GM23248 (cell line): Measurements from ENCODE around the gene TSHZ2. TPM values are rescaled to one million over a fixed set of nuclear protein-coding genes. Genes with fewer than 3 reads are reported as not detected.

Experiments used
- DNase-seq: peaks from one replicate; pipeline ENCODE4 v3.0.0-alpha.2; 2015
- H2AFZ ChIP-seq: fragments of 200-600 bp; sonication (generic); 2 replicates; pipeline ENCODE4 v1.6.1; 2016; ENCODE audit warnings: antibody characterized with exemption
- H3F3A ChIP-seq: fragments of 200-600 bp; sonication (generic); 2 replicates; pipeline ENCODE4 v1.6.1; 2016; ENCODE audit warnings: mild to moderate bottlenecking, antibody characterized with exemption, mixed run types; ENCODE audit not compliant: insufficient read depth
- H3K27ac ChIP-seq: fragments of 200-600 bp; sonication (generic); 2 replicates; pipeline ENCODE4 v1.5.1; 2016; ENCODE audit warnings: mild to moderate bottlenecking
- H3K27me3 ChIP-seq: fragments of 200-600 bp; sonication (generic); replicated peaks from 2 replicates; pipeline ENCODE4 v1.6.1; 2016; ENCODE audit warnings: mild to moderate bottlenecking; ENCODE audit not compliant: insufficient read depth
- H3K36me3 ChIP-seq: fragments of 200-600 bp; sonication (generic); 2 replicates; pipeline ENCODE4 v1.6.1; 2016; ENCODE audit warnings: low read depth, mild to moderate bottlenecking
- H3K4me1 ChIP-seq: fragments of 200-600 bp; sonication (generic); 2 replicates; pipeline ENCODE4 v1.6.1; 2016; ENCODE audit warnings: mild to moderate bottlenecking; ENCODE audit not compliant: insufficient read depth
- H3K4me2 ChIP-seq: fragments of 200-600 bp; sonication (generic); one replicate; pipeline ENCODE4 v1.6.1; 2016; ENCODE audit warnings: mild to moderate bottlenecking; ENCODE audit not compliant: unreplicated experiment
- H3K4me3 ChIP-seq: fragments of 200-600 bp; sonication (generic); 2 replicates; pipeline ENCODE4 v1.5.1; 2016; ENCODE audit warnings: mild to moderate bottlenecking
- H3K79me2 ChIP-seq: fragments of 200-600 bp; sonication (generic); 2 replicates; pipeline ENCODE4 v1.6.1; 2016; ENCODE audit warnings: mild to moderate bottlenecking; ENCODE audit not compliant: insufficient read depth
- H3K9ac ChIP-seq: fragments of 200-600 bp; sonication (generic); 2 replicates; pipeline ENCODE4 v1.6.1; 2016; ENCODE audit warnings: mild to moderate bottlenecking
- H3K9me2 ChIP-seq: fragments of 200-600 bp; sonication (generic); 2 replicates; pipeline ENCODE4 v1.6.1; 2016; ENCODE audit warnings: mixed run types, mild to moderate bottlenecking, moderate library complexity; ENCODE audit not compliant: insufficient read depth
- H3K9me3 ChIP-seq: fragments of 200-600 bp; sonication (generic); one replicate; pipeline ENCODE4 v1.6.1; 2017; ENCODE audit warnings: low read depth
- H4K20me1 ChIP-seq: fragments of 200-600 bp; sonication (generic); 2 replicates; pipeline ENCODE4 v1.6.0; 2016; ENCODE audit not compliant: insufficient read depth
- EZH2 ChIP-seq: fragments of 200-600 bp; sonication (generic); IDR thresholded peaks from 2 replicates; pipeline ENCODE4 v1.6.1; 2018; ENCODE audit warnings: antibody characterized with exemption, mild to moderate bottlenecking; ENCODE audit not compliant: insufficient read depth, poor library complexity, severe bottlenecking
- EZH2phosphoT487 ChIP-seq: fragments of 200-600 bp; sonication (generic); IDR thresholded peaks from 2 replicates; pipeline ENCODE4 v1.6.1; 2018; ENCODE audit warnings: antibody characterized with exemption, moderate library complexity, mild to moderate bottlenecking, low read depth; ENCODE audit not compliant: insufficient read depth
- WGBS, 2 experiments: methylation state at CpG; one replicate each; pipeline ENCODE4 v1.1.6; 2015 to 2017; ENCODE audit warnings: low lambda C conversion rate in 2 of 2, low coverage in 1 of 2; ENCODE audit errors: missing lambda C conversion rate in 2 of 2; 5-methylcytosine and 5-hydroxymethylcytosine counted together
- in situ Hi-C: fragments of 300-500 bp; cut with MboI; formaldehyde crosslinking; loops from 2 replicates; pipeline ENCODE4 v1.15.0; 2020
- polyA plus RNA-seq: library from polyadenylated mRNA; unstranded; fragments of >200 nt; fragmentation: Nextera tagmentation; extraction: Ambion mirVana; gene quantifications from 2 replicates; pipeline ENCODE4 v1.2.1, GENCODE V29; 2016
- total RNA-seq: library from RNA; depleted of rRNA; stranded (reverse); fragments of >200 nt; shearing (Covaris generic); gene quantifications from 2 replicates; pipeline ENCODE4 v1.2.3, GENCODE V29; 2014

Gene TSHZ2
- total and polyA plus RNA-seq, 2 experiments from 2014 or later, result 4.5 to 13.4 TPM

DNA sequence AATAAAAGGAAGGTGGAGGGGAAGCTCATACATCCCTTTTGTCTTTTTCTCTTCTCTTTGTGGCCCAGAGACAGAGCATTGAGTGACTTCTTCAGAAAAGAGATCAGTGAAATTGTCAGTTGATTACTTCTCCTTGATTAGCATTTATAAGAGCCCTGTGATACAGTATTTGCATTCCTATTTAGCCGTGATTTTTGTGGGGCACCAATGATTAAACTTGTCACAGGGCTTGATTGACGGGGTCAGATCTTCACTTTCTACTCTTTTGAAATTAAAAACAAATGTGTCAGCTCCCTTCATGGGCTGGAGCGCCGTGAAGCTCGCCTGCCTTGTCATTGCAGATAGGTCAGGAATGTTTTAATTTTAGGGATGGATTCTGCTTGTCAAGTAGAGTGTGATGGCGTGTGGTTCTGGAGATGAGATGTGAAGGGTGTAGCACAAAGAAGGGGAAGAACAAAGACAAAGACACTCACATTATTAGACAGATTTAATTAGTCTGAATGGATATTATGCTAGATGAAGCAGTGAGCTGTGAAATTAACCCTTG, 454.7 kb downstream of the TSHZ2 start:
- Histone ChIP-seq H3F3A (no peaks in the 10 kb centered on the region), H3K4me3 (no peak overlapping the region), H3K36me3 (no peaks in the 10 kb centered on the region), H3K4me2 (no peak overlapping the region), H3K9ac (no peak overlapping the region), H3K9me3 (no peaks in the 10 kb centered on the region), H2AFZ (no peak overlapping the region), H3K79me2 (no peaks in the 10 kb centered on the region), H4K20me1 (no peaks in the 10 kb centered on the region), H3K4me1 (no peaks in the 10 kb centered on the region), H3K27ac (no peak overlapping the region), H3K9me2 (no peaks in the 10 kb centered on the region), H3K27me3 (no peaks in the 10 kb centered on the region)
- in situ Hi-C loops, result no loop called here
- WGBS, 2 experiments, result 70 to 75% methylated on average over 6 of the region's 6 CpGs
- no peak for DNase-seq
- TF ChIP-seq EZH2, result no peak
- TF ChIP-seq EZH2phosphoT487, result no peak

DNA sequence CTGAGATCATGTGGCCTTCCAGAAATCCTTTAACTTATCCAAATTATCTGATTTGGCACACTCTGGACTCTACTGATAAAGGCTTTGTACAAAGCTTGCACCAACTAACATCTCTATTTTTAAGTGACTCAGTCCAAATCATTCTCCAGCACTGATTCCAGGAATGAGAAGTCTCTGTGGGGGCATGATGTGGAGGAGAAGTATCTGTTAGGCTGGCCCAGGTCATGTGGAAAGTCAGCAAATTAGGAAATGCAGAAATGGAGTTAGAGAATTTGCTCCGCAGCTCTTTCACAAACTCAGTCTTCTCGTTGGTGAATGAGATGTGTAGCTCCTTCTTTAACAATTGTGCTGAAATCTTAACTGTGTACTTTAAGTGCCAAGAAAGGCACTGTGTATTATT, 455.8 kb downstream of the TSHZ2 start:
- Histone ChIP-seq H3K9me3 (no peaks in the 10 kb centered on the region), H3K9me2 (no peaks in the 10 kb centered on the region), H2AFZ (no peak overlapping the region), H3F3A (no peaks in the 10 kb centered on the region), H3K9ac (no peak overlapping the region), H4K20me1 (no peaks in the 10 kb centered on the region), H3K36me3 (0 out of 2 replicates have a peak, but pooled peaks cover 4% of the 10 kb centered on the region), H3K79me2 (no peaks in the 10 kb centered on the region), H3K4me3 (no peak overlapping the region), H3K4me2 (no peak overlapping the region), H3K27ac (no peak overlapping the region), H3K4me1 (no peaks in the 10 kb centered on the region), H3K27me3 (no peaks in the 10 kb centered on the region)
- TF ChIP-seq EZH2, result no peak
- no peak for TF ChIP-seq EZH2phosphoT487
- DNase-seq, result no peak
- WGBS, 2 experiments, result 90 to 92% methylated on average over 2 of the region's 2 CpGs
- in situ Hi-C loops, result no loop called here

DNA sequence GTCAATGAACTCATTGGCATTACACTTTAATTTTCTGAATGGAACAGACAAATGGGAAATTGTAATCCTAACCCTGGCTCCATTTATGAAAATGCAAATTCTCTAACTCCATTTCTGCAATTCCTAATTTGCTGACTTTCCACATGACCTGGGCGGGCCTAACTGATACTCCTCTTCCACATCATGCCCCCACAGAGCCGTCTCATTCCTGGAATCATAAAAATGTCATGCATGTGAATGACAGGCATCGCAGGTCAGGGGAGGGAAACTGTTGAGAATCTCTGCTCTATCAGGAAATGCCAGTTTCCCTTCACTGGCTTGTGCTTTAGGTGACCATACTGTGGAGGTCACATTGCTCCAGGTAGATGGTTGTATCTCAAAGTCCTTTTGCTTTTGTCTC, 456.4 kb downstream of the TSHZ2 start:
- Histone ChIP-seq H3K27me3 (no peaks in the 10 kb centered on the region), H3K9ac (no peak overlapping the region), H2AFZ (no peak overlapping the region), H3F3A (no peaks in the 10 kb centered on the region), H4K20me1 (no peaks in the 10 kb centered on the region), H3K36me3 (0 out of 2 replicates have a peak, but pooled peaks cover 4% of the 10 kb centered on the region), H3K9me3 (no peaks in the 10 kb centered on the region), H3K4me2 (no peak overlapping the region), H3K4me3 (no peak overlapping the region), H3K27ac (no peak overlapping the region), H3K79me2 (no peaks in the 10 kb centered on the region), H3K9me2 (no peaks in the 10 kb centered on the region), H3K4me1 (no peaks in the 10 kb centered on the region)
- no peak for TF ChIP-seq EZH2phosphoT487
- TF ChIP-seq EZH2, result no peak
- in situ Hi-C loops, result no loop called here
- DNase-seq, result no peak
- WGBS, 2 experiments, result 57 to 68% methylated on average over 3 of the region's 3 CpGs

DNA sequence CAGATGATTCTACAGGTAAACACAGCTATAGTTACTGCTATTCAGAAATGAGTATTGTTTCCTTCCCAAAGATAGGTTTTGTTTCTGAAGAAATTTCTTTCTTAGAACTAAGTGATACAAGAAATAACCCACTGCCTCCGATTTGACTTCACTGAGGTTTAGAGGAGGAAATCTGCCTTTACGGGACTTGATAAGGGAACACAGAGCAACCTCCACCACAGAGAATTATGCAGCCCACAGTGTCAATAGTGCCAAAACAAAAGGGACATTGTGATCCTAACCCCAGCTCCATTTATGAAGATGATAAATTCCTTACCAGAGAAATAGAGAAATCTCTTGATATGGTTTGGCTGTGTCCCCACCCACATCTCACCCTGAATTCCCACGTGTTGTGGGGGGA, 456.8 kb downstream of the TSHZ2 start:
- H3K9ac ChIP-seq, result no peak overlapping the region
- H3K36me3 ChIP-seq, result 0 out of 2 replicates have a peak, but pooled peaks cover 4% of the 10 kb centered on the region
- in situ Hi-C loops, result no loop called here
- H3K9me2 ChIP-seq, result no peaks in the 10 kb centered on the region
- H3K4me3 ChIP-seq, result no peak overlapping the region
- H3K4me1 ChIP-seq, result no peaks in the 10 kb centered on the region
- no peak overlapping the region for H3K4me2 ChIP-seq
- no peaks in the 10 kb centered on the region for H3K27me3 ChIP-seq
- no peak overlapping the region for H2AFZ ChIP-seq
- no peaks in the 10 kb centered on the region for H4K20me1 ChIP-seq
- H3K79me2 ChIP-seq, result no peaks in the 10 kb centered on the region
- no peaks in the 10 kb centered on the region for H3K9me3 ChIP-seq
- no peaks in the 10 kb centered on the region for H3F3A ChIP-seq
- H3K27ac ChIP-seq, result no peak overlapping the region
- DNase-seq, result no peak
- TF ChIP-seq EZH2phosphoT487 (no peak), EZH2 (no peak)
- 58 to 62% methylated on average over 3 of the region's 3 CpGs for WGBS, 2 experiments
